Upper lobe of right lung (tissue), 1 donor: ENCODE measurements around the gene SNX20. TPM values are rescaled to one million over a fixed set of nuclear protein-coding genes. Genes with fewer than 3 reads are reported as not detected.

Experiments used
- ATAC-seq: fragments of 200-7000 bp; cut with Tn5 transposase; one replicate; pipeline ENCODE4 v1.9.1; 2020; ENCODE audit warnings: mild to moderate bottlenecking, moderate library complexity
- DNase-seq: peaks from one replicate; pipeline ENCODE4 v3.0.0-alpha.2; 2020
- H3K27ac ChIP-seq: fragments of 200-600 bp; one replicate; pipeline ENCODE4 v1.8.0; 2022
- H3K27me3 ChIP-seq: fragments of 200-600 bp; one replicate; pipeline ENCODE4 v1.8.0; 2022; ENCODE audit warnings: mild to moderate bottlenecking
- H3K36me3 ChIP-seq: fragments of 200-600 bp; one replicate; pipeline ENCODE4 v1.8.0; 2022
- H3K4me1 ChIP-seq: fragments of 200-600 bp; one replicate; pipeline ENCODE4 v1.8.0; 2022
- H3K4me3 ChIP-seq: fragments of 200-600 bp; one replicate; pipeline ENCODE4 v1.8.0; 2022; ENCODE audit warnings: mild to moderate bottlenecking
- H3K9me3 ChIP-seq: fragments of 200-600 bp; one replicate; pipeline ENCODE4 v1.8.0; 2022
- CTCF ChIP-seq: fragments of 200-600 bp; IDR thresholded peaks from one replicate; pipeline ENCODE4 v1.8.0; 2022; ENCODE audit warnings: antibody characterized with exemption
- intact Hi-C: fragments of 100-400 bp; cut with DNase I; formaldehyde crosslinking; loops from one replicate; pipeline ENCODE4 v1.11.0; 2022
- total RNA-seq: library from RNA; stranded (reverse); fragmentation: NEBNext Ultra II Directional; extraction: Animal tissue kit (Norgen Biotek cat#: 25700); gene quantifications from one replicate; pipeline ENCODE4 v1.2.1, GENCODE V29; 2021
- donor health status: DM: no; HTN: yes; CAD: no; lungs with severe emphysema.

SNX20 gene
- total RNA-seq, 1 donor from 2014 or later = 9.2 TPM

GRCh38 chr16:50636753-50637374, 44.2 kb downstream of the SNX20 start:
- Histone ChIP-seq H3K36me3 (peaks cover 6% of the 10 kb centered on the region), H3K4me3 (no peak overlapping the region), H3K4me1 (no peaks in the 10 kb centered on the region), H3K9me3 (no peaks in the 10 kb centered on the region), H3K27me3 (no peaks in the 10 kb centered on the region), H3K27ac (no peak overlapping the region)
- intact Hi-C loops = no loop called here
- ATAC-seq (no peak), DNase-seq (no peak)
- TF ChIP-seq CTCF = no peak

GRCh38 chr16:50635505-50636392, 45.4 kb downstream of the SNX20 start:
- ATAC-seq = no peak
- H3K9me3 ChIP-seq = no peaks in the 10 kb centered on the region
- no peaks in the 10 kb centered on the region for H3K27me3 ChIP-seq
- H3K4me1 ChIP-seq = no peaks in the 10 kb centered on the region
- no peak for TF ChIP-seq CTCF
- H3K36me3 ChIP-seq = peaks cover 6% of the 10 kb centered on the region
- no peak overlapping the region for H3K27ac ChIP-seq
- no peak overlapping the region for H3K4me3 ChIP-seq
- no peak for DNase-seq
- intact Hi-C loops = no loop called here

GRCh38 chr16:50634947-50635346, 46.2 kb downstream of the SNX20 start:
- Histone ChIP-seq H3K4me3 (no peak overlapping the region), H3K4me1 (no peaks in the 10 kb centered on the region), H3K36me3 (peaks cover 6% of the 10 kb centered on the region), H3K27ac (no peak overlapping the region), H3K27me3 (no peaks in the 10 kb centered on the region), H3K9me3 (no peaks in the 10 kb centered on the region)
- no peak for ATAC-seq
- DNase-seq = no peak
- intact Hi-C loops = no loop called here
- TF ChIP-seq CTCF = no peak

GRCh38 chr16:50634090-50634489, 47.0 kb downstream of the SNX20 start:
- Histone ChIP-seq H3K36me3 (peaks cover 6% of the 10 kb centered on the region), H3K27me3 (no peaks in the 10 kb centered on the region), H3K27ac (no peak overlapping the region), H3K4me1 (no peaks in the 10 kb centered on the region), H3K9me3 (no peaks in the 10 kb centered on the region), H3K4me3 (no peak overlapping the region)
- intact Hi-C loops = no loop called here
- TF ChIP-seq CTCF = no peak
- ATAC-seq (no peak), DNase-seq (no peak)

GRCh38 chr16:50632927-50633800, 47.9 kb downstream of the SNX20 start:
- intact Hi-C loops = no loop called here
- ATAC-seq (no peak), DNase-seq (no peak)
- no peaks in the 10 kb centered on the region for H3K9me3 ChIP-seq
- no peak overlapping the region for H3K4me3 ChIP-seq
- no peak overlapping the region for H3K27ac ChIP-seq
- no peaks in the 10 kb centered on the region for H3K4me1 ChIP-seq
- H3K27me3 ChIP-seq = no peaks in the 10 kb centered on the region
- H3K36me3 ChIP-seq = peaks cover 6% of the 10 kb centered on the region
- TF ChIP-seq CTCF = no peak
